Activated T-cell treated with anti-CD3 and anti-CD28 coated beads, Interleukin-2, amount 50 U/mL, for 24 hours (primary cell): ENCODE results near the gene PPP1R10.
"Not testable (repeated sequence)": the region's sequence is repeated elsewhere in the genome, so short reads cannot be mapped to it uniquely, and the experiment has no call there.

Experiments used
- DNase-seq: peaks from one replicate; pipeline ENCODE4 v3.0.0-alpha.2; 2020
- H3K27ac Mint-ChIP-seq: 2 replicates; pipeline ENCODE4 v1.8.0; 2020; ENCODE audit warnings: mild to moderate bottlenecking, mixed read lengths
- H3K27me3 Mint-ChIP-seq: 2 replicates; pipeline ENCODE4 v1.8.0; 2020; ENCODE audit warnings: mixed read lengths
- H3K36me3 Mint-ChIP-seq: 2 replicates; pipeline ENCODE4 v1.8.0; 2020; ENCODE audit warnings: low read depth, mixed read lengths
- H3K4me1 Mint-ChIP-seq: 2 replicates; pipeline ENCODE4 v1.8.0; 2020; ENCODE audit warnings: low read depth, mixed read lengths
- H3K4me3 Mint-ChIP-seq: 2 replicates; pipeline ENCODE4 v1.8.0; 2020; ENCODE audit warnings: mild to moderate bottlenecking, moderate library complexity, mixed read lengths
- H3K9me3 Mint-ChIP-seq: 2 replicates; pipeline ENCODE4 v1.8.0; 2020; ENCODE audit warnings: mixed read lengths

PPP1R10 gene

GRCh38 chr6:30616811-30617564, at the start of gene PPP1R10:
Gene PPP1R10 (minus strand): TSS chr6:30617243. CDS start chr6:30609944, 7,299 bp downstream.
- Mint-ChIP-seq H3K9me3 (no peaks in the 10 kb centered on the region), H3K27ac (peak within 1 kb of the TSS; percentile 99), H3K4me3 (peak within 1 kb of the TSS; percentile 93), H3K27me3 (no peaks in the 10 kb centered on the region), H3K4me1 (peaks cover 48% of the 10 kb centered on the region), H3K36me3 (peaks cover 93% of the 10 kb centered on the region)
- DNase-seq, result peak; percentile 96

- Mint-ChIP-seq H3K36me3 (peaks cover 88% of the 10 kb centered on the region), H3K27ac (peak overlapping the region; percentile 87), H3K4me1 (peaks cover 35% of the 10 kb centered on the region)
- H3K27me3 Mint-ChIP-seq, H3K9me3 Mint-ChIP-seq, H3K4me3 Mint-ChIP-seq: not testable (repeated sequence)
- peak; percentile 55 for DNase-seq
These were observed 49.3 kb upstream of the PPP1R10 start for GRCh38 chr6:30666300-30666699.

GRCh38 chr6:30664994-30665767, 48.1 kb upstream of the PPP1R10 start:
- no peak for DNase-seq
- Mint-ChIP-seq H3K27ac (no peak overlapping the region), H3K27me3 (no peaks in the 10 kb centered on the region), H3K9me3 (no peaks in the 10 kb centered on the region), H3K36me3 (peaks cover 89% of the 10 kb centered on the region), H3K4me3 (no peak overlapping the region), H3K4me1 (peaks cover 23% of the 10 kb centered on the region)

GRCh38 chr6:30657922-30658321, 40.9 kb upstream of the PPP1R10 start:
- not testable (repeated sequence) for H3K9me3 Mint-ChIP-seq, H3K4me3 Mint-ChIP-seq, H3K27me3 Mint-ChIP-seq, H3K4me1 Mint-ChIP-seq, DNase-seq
- Mint-ChIP-seq H3K36me3 (peaks cover 96% of the 10 kb centered on the region), H3K27ac (peak overlapping the region; percentile 30)

GRCh38 chr6:30657454-30657853, 40.4 kb upstream of the PPP1R10 start:
- H3K27me3 Mint-ChIP-seq, result no peaks in the 10 kb centered on the region
- peaks cover 2% of the 10 kb centered on the region for H3K4me1 Mint-ChIP-seq
- H3K9me3 Mint-ChIP-seq, result no peaks in the 10 kb centered on the region
- peaks cover 96% of the 10 kb centered on the region for H3K36me3 Mint-ChIP-seq
- DNase-seq, result no peak
- no peak overlapping the region for H3K4me3 Mint-ChIP-seq
- H3K27ac Mint-ChIP-seq, result peak overlapping the region; percentile 85

GRCh38 chr6:30656513-30656912, 39.5 kb upstream of the PPP1R10 start:
- H3K9me3 Mint-ChIP-seq, result no peaks in the 10 kb centered on the region
- H3K4me1 Mint-ChIP-seq, result peaks cover 2% of the 10 kb centered on the region
- H3K27ac Mint-ChIP-seq, result peak overlapping the region; percentile 18
- H3K36me3 Mint-ChIP-seq, result peaks cover 96% of the 10 kb centered on the region
- no peaks in the 10 kb centered on the region for H3K27me3 Mint-ChIP-seq
- H3K4me3 Mint-ChIP-seq, result no peak overlapping the region
- no peak for DNase-seq

GRCh38 chr6:30655743-30656094, 38.7 kb upstream of the PPP1R10 start:
- no peak for DNase-seq
- Mint-ChIP-seq H3K9me3 (no peaks in the 10 kb centered on the region), H3K4me1 (peaks cover 4% of the 10 kb centered on the region), H3K36me3 (peaks cover 96% of the 10 kb centered on the region), H3K4me3 (no peak overlapping the region), H3K27me3 (no peaks in the 10 kb centered on the region), H3K27ac (peak overlapping the region; percentile 50)

GRCh38 chr6:30654798-30655742, 38.0 kb upstream of the PPP1R10 start:
- H3K4me3 Mint-ChIP-seq, result no peak overlapping the region
- no peaks in the 10 kb centered on the region for H3K9me3 Mint-ChIP-seq
- H3K4me1 Mint-ChIP-seq, result peaks cover 4% of the 10 kb centered on the region
- peak overlapping the region; percentile 50 for H3K27ac Mint-ChIP-seq
- no peaks in the 10 kb centered on the region for H3K27me3 Mint-ChIP-seq
- DNase-seq, result no peak
- peaks cover 94% of the 10 kb centered on the region for H3K36me3 Mint-ChIP-seq

GRCh38 chr6:30651143-30651542, 34.1 kb upstream of the PPP1R10 start:
- no peaks in the 10 kb centered on the region for H3K27me3 Mint-ChIP-seq
- H3K4me3 Mint-ChIP-seq, result no peak overlapping the region
- H3K36me3 Mint-ChIP-seq, result peaks cover 81% of the 10 kb centered on the region
- peaks cover 23% of the 10 kb centered on the region for H3K4me1 Mint-ChIP-seq
- DNase-seq, result no peak
- H3K27ac Mint-ChIP-seq, result peak overlapping the region; percentile 17
- no peaks in the 10 kb centered on the region for H3K9me3 Mint-ChIP-seq

GRCh38 chr6:30647242-30648116, 30.4 kb upstream of the PPP1R10 start:
- H3K4me3 Mint-ChIP-seq, result peak overlapping the region; percentile 91
- H3K9me3 Mint-ChIP-seq, result no peaks in the 10 kb centered on the region
- DNase-seq, result peak; percentile 91
- peaks cover 31% of the 10 kb centered on the region for H3K4me1 Mint-ChIP-seq
- H3K27me3 Mint-ChIP-seq, result no peaks in the 10 kb centered on the region
- H3K27ac Mint-ChIP-seq, result peak overlapping the region; percentile 94
- H3K36me3 Mint-ChIP-seq, result peaks cover 77% of the 10 kb centered on the region

- Mint-ChIP-seq H3K36me3 (peaks cover 74% of the 10 kb centered on the region), H3K9me3 (no peaks in the 10 kb centered on the region), H3K4me1 (peaks cover 34% of the 10 kb centered on the region)
These were observed 29.6 kb upstream of the PPP1R10 start, which contains the start of gene C6orf136 for GRCh38 chr6:30646450-30647241. Gene C6orf136 (plus strand): TSS chr6:30647133. CDS start chr6:30647232, 99 bp downstream.

GRCh38 chr6:30645989-30646388, 28.9 kb upstream of the PPP1R10 start:
- H3K9me3 Mint-ChIP-seq, result no peaks in the 10 kb centered on the region

More at GRCh38 chr6:30646450-30647241, 29.6 kb upstream of the PPP1R10 start, which contains the start of gene C6orf136:
- Mint-ChIP-seq H3K4me3 (peak within 1 kb of the TSS; percentile 91), H3K27ac (peak within 1 kb of the TSS; percentile 94), H3K27me3 (no peaks in the 10 kb centered on the region)
- DNase-seq, result peak; percentile 90

GRCh38 chr6:30644769-30645168, 27.7 kb upstream of the PPP1R10 start:
- no peaks in the 10 kb centered on the region for H3K27me3 Mint-ChIP-seq
- no peak for DNase-seq
- H3K9me3 Mint-ChIP-seq, result no peaks in the 10 kb centered on the region
- H3K4me1 Mint-ChIP-seq, result peaks cover 45% of the 10 kb centered on the region
- H3K4me3 Mint-ChIP-seq, result no peak overlapping the region
- peak overlapping the region; percentile 20 for H3K27ac Mint-ChIP-seq
- H3K36me3 Mint-ChIP-seq, result peaks cover 73% of the 10 kb centered on the region

More at GRCh38 chr6:30645989-30646388, 28.9 kb upstream of the PPP1R10 start:
- Mint-ChIP-seq H3K27me3 (no peaks in the 10 kb centered on the region), H3K27ac (peak overlapping the region; percentile 94), H3K36me3 (peaks cover 73% of the 10 kb centered on the region), H3K4me3 (peak overlapping the region; percentile 91), H3K4me1 (peaks cover 39% of the 10 kb centered on the region)
- no peak for DNase-seq
